Parathyroid adenoma (tissue), 2 donors: ENCODE data around the gene ZNF865.

Experiments
- H2AFZ ChIP-seq: fragments of 300-600 bp; sonication (generic); one replicate; pipeline ENCODE4 v1.7.0; 2017; ENCODE audit warnings: antibody characterized with exemption, mild to moderate bottlenecking
- H3K27ac ChIP-seq: fragments of 300-600 bp; sonication (generic); one replicate; pipeline ENCODE4 v1.7.0; 2017
- H3K27me3 ChIP-seq: fragments of 300-600 bp; sonication (generic); one replicate; pipeline ENCODE4 v1.7.0; 2017; ENCODE audit warnings: low read length; ENCODE audit not compliant: control insufficient read depth, insufficient read depth
- H3K36me3 ChIP-seq: fragments of 300-600 bp; sonication (generic); one replicate; pipeline ENCODE4 v1.7.0; 2017; ENCODE audit warnings: low read length; ENCODE audit not compliant: control insufficient read depth, insufficient read depth
- H3K4me1 ChIP-seq: fragments of 300-600 bp; sonication (generic); one replicate; pipeline ENCODE4 v1.7.0; 2017; ENCODE audit warnings: control low read depth
- H3K4me2 ChIP-seq: fragments of 300-600 bp; sonication (generic); one replicate; pipeline ENCODE4 v1.7.0; 2017; ENCODE audit warnings: low read length
- H3K4me3 ChIP-seq: fragments of 300-600 bp; sonication (generic); one replicate; pipeline ENCODE4 v1.7.0; 2017; ENCODE audit warnings: low read depth, low read length
- H3K79me2 ChIP-seq: fragments of 300-600 bp; sonication (generic); one replicate; pipeline ENCODE4 v1.7.0; 2017; ENCODE audit warnings: control low read depth
- H3K9ac ChIP-seq: fragments of 300-600 bp; sonication (generic); one replicate; pipeline ENCODE4 v1.7.0; 2017; ENCODE audit warnings: mild to moderate bottlenecking
- H3K9me3 ChIP-seq: fragments of 300-600 bp; sonication (generic); one replicate; pipeline ENCODE4 v1.7.0; 2017; ENCODE audit warnings: low read length; ENCODE audit not compliant: control insufficient read depth
- CTCF ChIP-seq: fragments of 300-600 bp; sonication (generic); IDR thresholded peaks from one replicate; pipeline ENCODE4 v1.7.0; 2017; ENCODE audit warnings: antibody characterized with exemption, mild to moderate bottlenecking
- donor health status: primary hyperparathyroidism.

The ZNF865 gene

GRCh38 chr19:55605637-55606470 is at the start of gene ZNF865:
TSS of gene ZNF865 (plus strand) at chr19:55605647. CDS start at chr19:55613619, 7,972 bp downstream.
- H3K27me3 ChIP-seq: no peaks in the 10 kb centered on the region

GRCh38 chr19:55559684-55560083 is 45.8 kb upstream of the ZNF865 start:
- TF ChIP-seq CTCF: no peak
- H2AFZ ChIP-seq: no peak overlapping the region
- no peaks in the 10 kb centered on the region for H3K4me1 ChIP-seq
- H3K27me3 ChIP-seq: no peaks in the 10 kb centered on the region
- H3K9me3 ChIP-seq: no peaks in the 10 kb centered on the region
- no peak overlapping the region for H3K9ac ChIP-seq
- H3K79me2 ChIP-seq: no peaks in the 10 kb centered on the region
- H3K27ac ChIP-seq: no peak overlapping the region
- H3K4me3 ChIP-seq: no peak overlapping the region
- H3K36me3 ChIP-seq: no peaks in the 10 kb centered on the region
- H3K4me2 ChIP-seq: no peak overlapping the region

More at GRCh38 chr19:55605637-55606470, at the start of gene ZNF865:
- TF ChIP-seq CTCF: peak; percentile 83
- no peaks in the 10 kb centered on the region for H3K36me3 ChIP-seq
- H3K4me3 ChIP-seq: peak within 1 kb of the TSS; percentile 94
- H3K9ac ChIP-seq: peak within 1 kb of the TSS; percentile 85
- H3K79me2 ChIP-seq: peaks cover 39% of the 10 kb centered on the region
- H2AFZ ChIP-seq: peak within 1 kb of the TSS; percentile 81
- H3K9me3 ChIP-seq: no peaks in the 10 kb centered on the region
- H3K4me2 ChIP-seq: peak within 1 kb of the TSS; percentile 99
- peak within 1 kb of the TSS; percentile 91 for H3K27ac ChIP-seq
- peaks cover 16% of the 10 kb centered on the region for H3K4me1 ChIP-seq

- Histone ChIP-seq H3K4me2 (no peak overlapping the region), H2AFZ (no peak overlapping the region), H3K27ac (no peak overlapping the region), H3K27me3 (no peaks in the 10 kb centered on the region), H3K79me2 (no peaks in the 10 kb centered on the region), H3K9ac (no peak overlapping the region), H3K4me3 (no peak overlapping the region), H3K9me3 (no peaks in the 10 kb centered on the region), H3K36me3 (no peaks in the 10 kb centered on the region), H3K4me1 (no peaks in the 10 kb centered on the region)
- no peak for TF ChIP-seq CTCF
Measured at GRCh38 chr19:55563261-55563690, 42.2 kb upstream of the ZNF865 start.

- H3K27ac ChIP-seq: no peak overlapping the region
- H3K36me3 ChIP-seq: no peaks in the 10 kb centered on the region
- H3K79me2 ChIP-seq: no peaks in the 10 kb centered on the region
- H3K9me3 ChIP-seq: no peaks in the 10 kb centered on the region
- H3K4me1 ChIP-seq: no peaks in the 10 kb centered on the region
- no peak for TF ChIP-seq CTCF
- no peak overlapping the region for H2AFZ ChIP-seq
- no peak overlapping the region for H3K9ac ChIP-seq
- H3K27me3 ChIP-seq: no peaks in the 10 kb centered on the region
- no peak overlapping the region for H3K4me2 ChIP-seq
- H3K4me3 ChIP-seq: no peak overlapping the region
Measured at GRCh38 chr19:55566823-55567222, 38.6 kb upstream of the ZNF865 start.
